ENCODE measurements around the gene ADA. TPM values are rescaled to one million over a fixed set of nuclear protein-coding genes. Genes with fewer than 3 reads are reported as not detected.

Gene ADA
- total and polyA plus RNA-seq, 2 of the 13 experiments (the other 11 are each of a cell fraction or from before 2014, with no cell fraction given): 2.5 to 11.3 TPM

DNA sequence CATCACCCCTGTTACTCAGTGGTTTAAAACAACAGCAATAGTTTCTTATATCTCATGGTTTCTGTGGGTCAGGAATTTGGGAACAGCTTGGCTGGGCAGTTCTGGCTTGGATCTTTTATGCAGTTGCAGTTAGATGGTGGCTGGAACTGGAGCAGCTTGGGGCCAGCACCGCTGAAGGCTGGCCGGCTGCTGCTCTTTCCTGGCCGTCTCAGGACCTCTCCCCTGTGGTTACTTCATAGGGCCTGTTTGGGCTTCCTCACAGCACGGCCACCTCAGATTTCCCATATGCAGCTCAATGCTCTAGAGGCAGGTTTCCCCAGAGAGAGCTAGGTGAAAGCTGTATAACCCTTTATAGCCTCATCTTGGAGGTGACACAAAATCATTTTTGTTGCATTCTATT, 53.6 kb downstream of the ADA start:
- H3K79me2 ChIP-seq (ENCODE audit: insufficient read depth, low read length): no peaks in the 10 kb centered on the region
- no peak for FAIRE-seq
- intact Hi-C loops (cut with micrococcal nuclease; ENCODE audit: unreplicated experiment): no loop called here

More for the DNA sequence above, 53.6 kb downstream of the ADA start:
- in situ Hi-C loops (cut with HindIII; ENCODE audit: extremely low pct_ligation_motif_present, low pct_unique_long_range_greater_than_20kb): no loop called here
- peaks cover 25% of the 10 kb centered on the region for H3K4me1 ChIP-seq (ENCODE audit: insufficient read depth, low read length)
- ATAC-seq (no peak), DNase-seq (ENCODE audit: low spot score) (no peak)
- no peaks in the 10 kb centered on the region for H3K27me3 ChIP-seq (ENCODE audit: control insufficient read depth in 1 of 2, insufficient read depth in 2 of 2, low read length in 2 of 2)
- POLR2A ChIA-PET: interaction anchor here (0.6 to 1.0 kb wide), 2 partner anchors 11 to 374 kb away, joined by 3 read pairs; no protein-coding TSS in a partner anchor
- CTCF ChIA-PET (ENCODE audit: low intra/inter-chr PET ratio, low total read pairs): no interaction called here
- H3K9ac ChIP-seq (ENCODE audit: insufficient read depth, low read depth, low read length): no peak overlapping the region
- H4K20me1 ChIP-seq (ENCODE audit: insufficient read depth, low read length): no peaks in the 10 kb centered on the region
- H3K27ac ChIP-seq (ENCODE audit: extremely low read length, insufficient read depth, low read length): no peak overlapping the region
- 92% methylated on average over 4 of the region's 4 CpGs for WGBS (ENCODE audit: low lambda C conversion rate)
- no TSS peak for BruUV-seq (replicated peaks)
- H3K9me3 ChIP-seq (ENCODE audit: low read length): no peaks in the 10 kb centered on the region
- H3K36me3 ChIP-seq (replicated peaks in 1 of 2; ENCODE audit: control insufficient read depth in 1 of 2, insufficient read depth in 2 of 2, low read length in 2 of 2): no peaks in the 10 kb centered on the region
- H3K4me2 ChIP-seq (ENCODE audit: low read depth, low read length): no peak overlapping the region
- no peak overlapping the region for H3K4me3 ChIP-seq (replicated peaks in 1 of 3; ENCODE audit: insufficient read depth in 1 of 3, low read depth in 2 of 3, low read length in 3 of 3)
- TF ChIP-seq ZNF766 (CRISPR knock-in tag; IDR thresholded peaks at IDR 0.05; ENCODE audit: borderline replicate concordance): no peak
- no peak for TF ChIP-seq ZNF567 (CRISPR knock-in tag; IDR thresholded peaks at IDR 0.05; ENCODE audit: borderline replicate concordance)
- no peak for TF ChIP-seq ZEB1 (IDR thresholded peaks at IDR 0.05; ENCODE audit: insufficient replicate concordance, low read depth)
- no peak for TF ChIP-seq ZNF205 (CRISPR knock-in tag; IDR thresholded peaks at IDR 0.05)
- no peak for TF ChIP-seq KDM5A (IDR thresholded peaks at IDR 0.05; ENCODE audit: borderline replicate concordance, low read length)
- TF ChIP-seq PAXIP1 (CRISPR knock-in tag; conservative IDR thresholded peaks at IDR 0.05): no peak
- H2AFZ ChIP-seq (ENCODE audit: low read length): no peak overlapping the region

Measured in HepG2 (cell line).